NCI-H2029 (cell line): Measurements from ENCODE around the gene ACTA1.
"Not testable (repeated sequence)": the region's sequence is repeated elsewhere in the genome, so short reads cannot be mapped to it uniquely, and the experiment has no call there.

Source experiments
- DNase-seq: peaks from one replicate; lab custom pipeline; 2025; lab: John Stamatoyannopoulos, UW

ACTA1 gene

GRCh38 chr1:229409616-229410369, 24.1 kb downstream of the ACTA1 start:
- no peak for DNase-seq

GRCh38 chr1:229408458-229409037, 25.3 kb downstream of the ACTA1 start:
- no peak for DNase-seq

- DNase-seq: no peak
These were observed 26.5 kb downstream of the ACTA1 start for GRCh38 chr1:229407206-229408026.

- no peak for DNase-seq
These were observed 27.1 kb downstream of the ACTA1 start for GRCh38 chr1:229406798-229407197.

GRCh38 chr1:229403573-229403972, 30.3 kb downstream of the ACTA1 start:
- no peak for DNase-seq

GRCh38 chr1:229402993-229403392, 30.9 kb downstream of the ACTA1 start:
- DNase-seq: no peak

- not testable (repeated sequence) for DNase-seq
These were observed 31.6 kb downstream of the ACTA1 start for GRCh38 chr1:229402329-229402728.

GRCh38 chr1:229397762-229398161, 36.1 kb downstream of the ACTA1 start:
- DNase-seq: no peak

- DNase-seq: no peak
These were observed 37.2 kb downstream of the ACTA1 start for GRCh38 chr1:229396585-229397206.

- DNase-seq: not testable (repeated sequence)
These were observed 39.4 kb downstream of the ACTA1 start for GRCh38 chr1:229394517-229394916.

GRCh38 chr1:229392936-229393335, 41.0 kb downstream of the ACTA1 start:
- no peak for DNase-seq

- no peak for DNase-seq
These were observed 43.8 kb downstream of the ACTA1 start for GRCh38 chr1:229390130-229390529.

GRCh38 chr1:229388897-229389580, 44.9 kb downstream of the ACTA1 start:
- no peak for DNase-seq

- DNase-seq: no peak
These were observed 47.9 kb downstream of the ACTA1 start for GRCh38 chr1:229385853-229386456.

- DNase-seq: no peak
These were observed 49.1 kb downstream of the ACTA1 start for GRCh38 chr1:229384822-229385221.

GRCh38 chr1:229383961-229384360, 49.9 kb downstream of the ACTA1 start:
- DNase-seq: no peak

- no peak for DNase-seq
These were observed 50.7 kb downstream of the ACTA1 start for GRCh38 chr1:229383188-229383587.
